Aorta (tissue), 5 donors: ENCODE results near the gene ZCWPW1. TPM values are rescaled to one million over a fixed set of nuclear protein-coding genes. Genes with fewer than 3 reads are reported as not detected.
"Not testable (repeated sequence)": the region's sequence is repeated elsewhere in the genome, so short reads cannot be mapped to it uniquely, and the experiment has no call there.

Experiments used
- ATAC-seq: fragments of 200-7000 bp; cut with Tn5 transposase; one replicate; pipeline ENCODE4 v1.9.1; 2022; ENCODE audit warnings: moderate library complexity; ENCODE audit not compliant: low FRiP score
- DNase-seq, 2 donors: peaks; one replicate each; pipeline ENCODE4 v3.0.0-alpha.2; 2020
- H3K27ac ChIP-seq, 2 donors: one replicate each; pipeline ENCODE4 v1.5.1; 2013; ENCODE audit warnings: low read length in 2 of 2, mild to moderate bottlenecking in 2 of 2, moderate library complexity in 2 of 2, control low read depth in 1 of 2, inconsistent platforms in 1 of 2, low read depth in 1 of 2
- H3K27me3 ChIP-seq, 2 donors: one replicate each; pipeline ENCODE4 v1.6.1; 2013; ENCODE audit warnings: control low read depth in 1 of 2, low read length in 1 of 2, mild to moderate bottlenecking in 1 of 2, moderate library complexity in 1 of 2; ENCODE audit not compliant: insufficient read depth in 2 of 2, control insufficient read depth in 1 of 2
- H3K36me3 ChIP-seq, 2 donors: one replicate each; pipeline ENCODE4 v1.6.1; 2013; ENCODE audit warnings: control low read depth in 1 of 2, low read length in 1 of 2, mild to moderate bottlenecking in 1 of 2; ENCODE audit not compliant: insufficient read depth in 2 of 2, control insufficient read depth in 1 of 2
- H3K4me1 ChIP-seq, 2 donors: one replicate each; pipeline ENCODE4 v1.6.1; 2013; ENCODE audit warnings: low read length in 2 of 2, control low read depth in 1 of 2, mild to moderate bottlenecking in 1 of 2, moderate library complexity in 1 of 2; ENCODE audit not compliant: insufficient read depth in 2 of 2, control insufficient read depth in 1 of 2
- H3K4me3 ChIP-seq, 2 donors: one replicate each; pipeline ENCODE4 v1.5.1; 2013; ENCODE audit warnings: low read length in 2 of 2, control low read depth in 1 of 2, mild to moderate bottlenecking in 1 of 2
- H3K9me3 ChIP-seq: one replicate; pipeline ENCODE4 v1.6.1; 2013; ENCODE audit warnings: mild to moderate bottlenecking, low read length; ENCODE audit not compliant: control insufficient read depth
- WGBS, 2 donors: extraction: QIAGEN DNeasy Blood & Tissue Kit; methylation state at CpG; one replicate each; pipeline ENCODE4 v1.1.7; 2013; 5-methylcytosine and 5-hydroxymethylcytosine counted together
- intact Hi-C, 2 donors: fragments of 100-400 bp; cut with DNase I; formaldehyde crosslinking; loops; one replicate each; pipeline versions ENCODE4 v1.14.2 to v1.15.0; 2022
- polyA plus RNA-seq, 2 donors: library from polyadenylated mRNA; stranded (reverse); fragments of 200-250 nt; gene quantifications; one replicate each; pipeline ENCODE4 v1.2.3, GENCODE V29; 2013
- total RNA-seq, 2 donors: library from RNA; stranded (reverse); fragmentation: NEBNext Ultra II Directional; extraction: Animal tissue kit (Norgen Biotek cat#: 25700); gene quantifications; one replicate each; pipeline ENCODE4 v1.2.1, GENCODE V29; 2021
- donor health status: healthy with polysubstance abuse.
- donor health status: Bipolar disorder and iron deficiency.
- donor health status: DM: no; HTN: no; CAD: no.
- donor health status: DM: no; HTN: no; CAD: no.
- donor health status: DM: yes; HTN: yes; CAD: no.

Gene ZCWPW1
- total and polyA plus RNA-seq, 4 donors: 2.2 to 18.7 (median 4.2) TPM

GRCh38 chr7:100390286-100391009 is 38.1 kb downstream of the ZCWPW1 start:
- no peak overlapping the region for H3K27ac ChIP-seq
- 48 to 50% methylated on average over 2 to 3 of the region's 3 CpGs for WGBS, 2 donors
- no peaks in the 10 kb centered on the region for H3K27me3 ChIP-seq
- H3K4me1 ChIP-seq: no peaks in the 10 kb centered on the region
- H3K4me3 ChIP-seq: no peak overlapping the region
- H3K9me3 ChIP-seq: no peaks in the 10 kb centered on the region
- no peaks in the 10 kb centered on the region for H3K36me3 ChIP-seq
- no peak for DNase-seq
- no peak for ATAC-seq
- intact Hi-C loops: no loop called here

DNA sequence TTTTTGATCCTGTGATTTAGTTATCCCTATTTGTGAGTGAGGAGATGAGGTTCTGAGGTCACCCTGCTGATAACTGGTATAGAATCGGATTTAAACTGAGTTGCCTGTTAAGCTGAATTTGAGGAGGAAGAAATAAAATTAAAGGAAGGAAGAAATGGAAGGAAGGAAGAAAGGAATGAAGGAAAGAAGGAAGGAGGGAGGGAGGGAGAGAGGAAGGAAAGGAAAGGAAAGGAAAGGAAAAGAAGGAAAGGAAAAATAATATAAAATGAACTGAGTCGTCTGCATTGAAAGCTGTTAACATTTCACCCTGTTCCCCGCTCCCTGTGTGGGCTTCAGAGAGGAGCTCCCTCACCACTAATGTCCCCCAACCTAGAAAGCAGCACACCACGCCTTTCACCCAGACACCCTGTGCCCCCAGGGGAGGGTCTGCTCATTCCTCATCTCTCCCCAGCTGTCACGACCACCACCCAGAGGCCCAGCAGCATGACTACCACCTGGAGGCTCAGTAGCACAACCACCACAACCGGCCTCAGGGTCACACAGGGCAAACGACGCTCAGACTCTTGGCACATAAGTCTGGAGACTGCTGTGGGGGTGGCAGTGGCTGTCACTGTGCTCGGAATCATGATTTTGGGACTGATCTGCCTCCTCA is 38.9 kb downstream of the ZCWPW1 start:
- intact Hi-C loops: no loop called here
- Histone ChIP-seq H3K4me1 (no peaks in the 10 kb centered on the region), H3K9me3 (no peaks in the 10 kb centered on the region), H3K27ac (no peak overlapping the region), H3K36me3 (no peaks in the 10 kb centered on the region), H3K4me3 (no peak overlapping the region), H3K27me3 (no peaks in the 10 kb centered on the region)
- 72% methylated on average over 9 of the region's 9 CpGs for WGBS, 2 donors
- ATAC-seq (no peak), DNase-seq (no peak)

DNA sequence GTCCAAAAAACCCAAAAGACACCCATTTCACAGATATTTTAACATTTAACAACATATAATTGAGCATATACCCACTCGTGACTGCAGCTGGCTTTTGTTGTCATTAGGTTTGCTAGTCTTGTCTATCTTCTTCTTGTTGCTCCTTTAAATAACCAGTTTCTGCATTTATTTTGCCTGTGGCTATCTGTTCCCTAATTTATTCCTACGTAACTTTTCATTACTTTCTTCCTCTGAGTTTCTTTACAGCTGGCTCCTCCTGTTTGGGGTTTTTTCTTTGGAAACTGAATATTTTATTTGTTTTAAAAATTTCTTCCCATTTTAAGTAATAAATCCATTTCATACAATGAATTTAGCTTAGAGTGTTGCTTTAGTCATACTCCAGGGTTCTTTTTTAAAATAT is 40.8 kb downstream of the ZCWPW1 start:
- H3K4me3 ChIP-seq: no peak overlapping the region
- no peaks in the 10 kb centered on the region for H3K27me3 ChIP-seq
- WGBS, 2 donors: 64 to 66% methylated on average over 2 of the region's 2 CpGs
- H3K27ac ChIP-seq: no peak overlapping the region
- DNase-seq (no peak), ATAC-seq (no peak)
- no peaks in the 10 kb centered on the region for H3K4me1 ChIP-seq
- H3K36me3 ChIP-seq: no peaks in the 10 kb centered on the region
- intact Hi-C loops: no loop called here
- no peaks in the 10 kb centered on the region for H3K9me3 ChIP-seq

GRCh38 chr7:100386940-100387339 is 41.6 kb downstream of the ZCWPW1 start:
- ATAC-seq (no peak), DNase-seq (no peak)
- H3K4me3 ChIP-seq: no peak overlapping the region
- H3K36me3 ChIP-seq: no peaks in the 10 kb centered on the region
- H3K4me1 ChIP-seq: no peaks in the 10 kb centered on the region
- no peaks in the 10 kb centered on the region for H3K27me3 ChIP-seq
- H3K9me3 ChIP-seq: no peaks in the 10 kb centered on the region
- WGBS, 2 donors: 21 to 24% methylated on average over 5 of the region's 5 CpGs
- intact Hi-C loops: no loop called here
- no peak overlapping the region for H3K27ac ChIP-seq

GRCh38 chr7:100384628-100385294 is 43.7 kb downstream of the ZCWPW1 start:
- ATAC-seq (no peak), DNase-seq (no peak)
- Histone ChIP-seq H3K4me1 (no peaks in the 10 kb centered on the region), H3K36me3 (no peaks in the 10 kb centered on the region), H3K9me3 (no peaks in the 10 kb centered on the region), H3K27me3 (no peaks in the 10 kb centered on the region), H3K27ac (no peak overlapping the region), H3K4me3 (no peak overlapping the region)
- intact Hi-C loops: no loop called here
- WGBS, 2 donors: 81 to 84% methylated on average over 6 of the region's 6 CpGs

GRCh38 chr7:100382234-100382853 is 46.2 kb downstream of the ZCWPW1 start:
- ATAC-seq, H3K4me1 ChIP-seq, H3K36me3 ChIP-seq, H3K9me3 ChIP-seq, H3K27me3 ChIP-seq, H3K4me3 ChIP-seq, DNase-seq, intact Hi-C loops, H3K27ac ChIP-seq: not testable (repeated sequence)
- 78 to 80% methylated on average over 8 of the region's 8 CpGs for WGBS, 2 donors

DNA sequence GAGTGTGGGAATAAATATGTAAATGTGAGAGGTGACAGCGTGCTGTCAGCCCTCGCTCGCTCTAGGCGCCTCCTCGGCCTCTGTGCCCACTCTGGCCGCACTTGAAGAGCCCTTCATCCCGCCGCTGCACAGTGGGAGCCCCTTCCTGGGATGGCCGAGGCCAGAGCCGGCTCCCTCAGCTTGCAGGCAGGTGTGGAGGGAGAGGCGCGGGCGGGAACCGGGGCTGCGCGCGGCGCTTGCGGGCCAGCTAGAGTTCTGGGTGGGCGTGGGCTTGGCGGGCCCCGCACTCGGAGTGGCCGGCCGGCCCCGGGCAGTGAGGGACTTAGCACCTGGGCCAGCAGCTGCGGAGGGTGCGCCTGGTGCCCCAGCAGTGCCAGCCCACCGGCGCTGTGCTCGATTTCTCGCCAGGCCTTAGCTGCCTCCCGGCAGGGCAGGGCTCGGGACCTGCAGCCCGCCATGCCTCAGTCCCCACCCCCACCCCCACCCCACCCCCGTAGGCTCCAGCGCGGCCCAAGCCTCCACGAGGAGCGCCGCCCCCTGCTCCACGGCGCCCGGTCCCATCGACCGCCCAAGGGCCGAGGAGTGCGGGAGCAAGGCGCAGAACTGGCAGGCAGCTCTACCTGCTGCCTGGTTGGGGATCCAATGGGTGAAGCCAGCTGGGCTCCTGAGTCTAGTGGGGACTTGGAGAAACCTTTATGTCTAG is 46.8 kb downstream of the ZCWPW1 start:
- H3K4me1 ChIP-seq, H3K27ac ChIP-seq, ATAC-seq, H3K4me3 ChIP-seq, H3K36me3 ChIP-seq, intact Hi-C loops, H3K27me3 ChIP-seq, DNase-seq, H3K9me3 ChIP-seq: not testable (repeated sequence)
- WGBS, 2 donors: 66 to 77% methylated on average over 49 of the region's 49 CpGs

- Histone ChIP-seq H3K4me1 (no peaks in the 10 kb centered on the region), H3K36me3 (no peaks in the 10 kb centered on the region), H3K27ac (no peak overlapping the region), H3K9me3 (no peaks in the 10 kb centered on the region), H3K4me3 (no peak overlapping the region), H3K27me3 (no peaks in the 10 kb centered on the region)
- DNase-seq (no peak), ATAC-seq (no peak)
- WGBS, 2 donors: 83 to 85% methylated on average over 4 of the region's 4 CpGs
- intact Hi-C loops: no loop called here
Observed at GRCh38 chr7:100380196-100380595, 48.3 kb downstream of the ZCWPW1 start.
